ENCODE data around the gene CALCOCO1. TPM values are rescaled to one million over a fixed set of nuclear protein-coding genes. Genes with fewer than 3 reads are reported as not detected.

CALCOCO1 gene
- total and polyA plus RNA-seq, 5 donors from 2014 or later = 91.5 to 209 (median 112) TPM

GRCh38 chr12:53737093-53737808, 10.0 kb upstream of the CALCOCO1 start:
- Histone ChIP-seq H3K27ac (ENCODE audit: insufficient read depth, low read length, poor library complexity, severe bottlenecking) (no peak overlapping the region), H3K36me3 (ENCODE audit: control insufficient read depth, insufficient read depth, low read length) (no peaks in the 10 kb centered on the region), H3K27me3 (ENCODE audit: control insufficient read depth, insufficient read depth, low read length) (peaks cover 49% of the 10 kb centered on the region), H3K4me3 (ENCODE audit: low read depth, low read length) (no peak overlapping the region), H3K4me1 (ENCODE audit: control insufficient read depth, insufficient read depth, low read length, poor library complexity, severe bottlenecking) (peaks cover 18% of the 10 kb centered on the region), H3K9me3 (ENCODE audit: control insufficient read depth in 2 of 2, low read length in 2 of 2) (no peaks in the 10 kb centered on the region)
- Mint-ChIP-seq H3K27ac (peak overlapping the region in 1 of 3 donors; percentile 18), H3K27me3 (peaks cover 80% of the 10 kb centered on the region), H3K36me3 (no peaks in the 10 kb centered on the region), H3K9me3 (peaks cover 0 to 2% (median 0%) of the 10 kb centered on the region in 7 donors), H3K4me1 (peaks cover 0 to 22% (median 16%) of the 10 kb centered on the region in 4 donors), H3K4me3 (peak overlapping the region in 2 of 4 donors; percentile 7 to 42)
- no peak for ATAC-seq (ENCODE audit: low read depth in 2 of 2)
- no peak for DNase-seq

- Histone ChIP-seq H3K4me1 (ENCODE audit: control insufficient read depth, insufficient read depth, low read length, poor library complexity, severe bottlenecking) (peaks cover 18% of the 10 kb centered on the region), H3K9me3 (ENCODE audit: control insufficient read depth in 2 of 2, low read length in 2 of 2) (no peaks in the 10 kb centered on the region), H3K4me3 (ENCODE audit: low read depth, low read length) (no peak overlapping the region), H3K36me3 (ENCODE audit: control insufficient read depth, insufficient read depth, low read length) (no peaks in the 10 kb centered on the region), H3K27ac (ENCODE audit: insufficient read depth, low read length, poor library complexity, severe bottlenecking) (no peak overlapping the region), H3K27me3 (ENCODE audit: control insufficient read depth, insufficient read depth, low read length) (peaks cover 46% of the 10 kb centered on the region)
- H3K36me3 Mint-ChIP-seq = no peaks in the 10 kb centered on the region
- DNase-seq (no peak), ATAC-seq (ENCODE audit: low read depth in 2 of 2) (no peak)
- H3K9me3 Mint-ChIP-seq = peaks cover 0 to 2% (median 0%) of the 10 kb centered on the region in 7 donors
- peaks cover 73% of the 10 kb centered on the region for H3K27me3 Mint-ChIP-seq
- H3K27ac Mint-ChIP-seq = peak overlapping the region in 2 of 3 donors; percentile 11 to 18
- peak overlapping the region in 1 of 4 donors; percentile 7 for H3K4me3 Mint-ChIP-seq
- H3K4me1 Mint-ChIP-seq = peaks cover 0 to 22% (median 16%) of the 10 kb centered on the region in 4 donors
Observed at GRCh38 chr12:53736592-53736991, 9.3 kb upstream of the CALCOCO1 start.

- no peak for ATAC-seq (ENCODE audit: low read depth in 2 of 2)
- Histone ChIP-seq H3K9me3 (ENCODE audit: control insufficient read depth in 2 of 2, low read length in 2 of 2) (no peaks in the 10 kb centered on the region), H3K4me1 (ENCODE audit: control insufficient read depth, insufficient read depth, low read length, poor library complexity, severe bottlenecking) (peaks cover 18% of the 10 kb centered on the region), H3K36me3 (ENCODE audit: control insufficient read depth, insufficient read depth, low read length) (no peaks in the 10 kb centered on the region), H3K27ac (ENCODE audit: insufficient read depth, low read length, poor library complexity, severe bottlenecking) (no peak overlapping the region), H3K4me3 (ENCODE audit: low read depth, low read length) (no peak overlapping the region), H3K27me3 (ENCODE audit: control insufficient read depth, insufficient read depth, low read length) (peaks cover 40% of the 10 kb centered on the region)
- Mint-ChIP-seq H3K4me1 (peaks cover 0 to 22% (median 16%) of the 10 kb centered on the region in 4 donors), H3K27me3 (peaks cover 78% of the 10 kb centered on the region), H3K4me3 (peak overlapping the region in 1 of 4 donors; percentile 2), H3K9me3 (peaks cover 0 to 2% (median 0%) of the 10 kb centered on the region in 7 donors), H3K36me3 (no peaks in the 10 kb centered on the region), H3K27ac (no peak overlapping the region)
- no peak for DNase-seq
Observed at GRCh38 chr12:53735556-53735955, 8.3 kb upstream of the CALCOCO1 start.

GRCh38 chr12:53734425-53734824, 7.2 kb upstream of the CALCOCO1 start:
- no peak for ATAC-seq (ENCODE audit: low read depth in 2 of 2)
- Histone ChIP-seq H3K36me3 (ENCODE audit: control insufficient read depth, insufficient read depth, low read length) (no peaks in the 10 kb centered on the region), H3K4me3 (ENCODE audit: low read depth, low read length) (no peak overlapping the region), H3K27ac (ENCODE audit: insufficient read depth, low read length, poor library complexity, severe bottlenecking) (no peak overlapping the region), H3K9me3 (ENCODE audit: control insufficient read depth in 2 of 2, low read length in 2 of 2) (no peaks in the 10 kb centered on the region), H3K27me3 (ENCODE audit: control insufficient read depth, insufficient read depth, low read length) (peaks cover 32% of the 10 kb centered on the region), H3K4me1 (ENCODE audit: control insufficient read depth, insufficient read depth, low read length, poor library complexity, severe bottlenecking) (peaks cover 15% of the 10 kb centered on the region)
- Mint-ChIP-seq H3K36me3 (no peaks in the 10 kb centered on the region), H3K27ac (no peak overlapping the region), H3K27me3 (peaks cover 73% of the 10 kb centered on the region), H3K4me1 (peaks cover 0 to 19% (median 12%) of the 10 kb centered on the region in 4 donors), H3K9me3 (peaks cover 0 to 2% (median 0%) of the 10 kb centered on the region in 7 donors), H3K4me3 (no peak overlapping the region)
- DNase-seq = no peak

- Histone ChIP-seq H3K9me3 (ENCODE audit: control insufficient read depth in 2 of 2, low read length in 2 of 2) (no peaks in the 10 kb centered on the region), H3K27ac (ENCODE audit: insufficient read depth, low read length, poor library complexity, severe bottlenecking) (no peak overlapping the region), H3K4me1 (ENCODE audit: control insufficient read depth, insufficient read depth, low read length, poor library complexity, severe bottlenecking) (peaks cover 9% of the 10 kb centered on the region), H3K36me3 (ENCODE audit: control insufficient read depth, insufficient read depth, low read length) (no peaks in the 10 kb centered on the region), H3K4me3 (ENCODE audit: low read depth, low read length) (no peak overlapping the region), H3K27me3 (ENCODE audit: control insufficient read depth, insufficient read depth, low read length) (peaks cover 27% of the 10 kb centered on the region)
- Mint-ChIP-seq H3K9me3 (peaks cover 0 to 2% (median 0%) of the 10 kb centered on the region in 7 donors), H3K4me3 (no peak overlapping the region), H3K36me3 (no peaks in the 10 kb centered on the region), H3K27ac (peak overlapping the region in 1 of 3 donors; percentile 67), H3K4me1 (peaks cover 0 to 14% (median 7%) of the 10 kb centered on the region in 4 donors), H3K27me3 (peaks cover 67% of the 10 kb centered on the region)
- DNase-seq (no peak), ATAC-seq (ENCODE audit: low read depth in 2 of 2) (no peak)
Observed at GRCh38 chr12:53733807-53734200, 6.6 kb upstream of the CALCOCO1 start.

GRCh38 chr12:53733051-53733806, 6.0 kb upstream of the CALCOCO1 start:
- H3K4me1 ChIP-seq (ENCODE audit: control insufficient read depth, insufficient read depth, low read length, poor library complexity, severe bottlenecking) = peaks cover 3% of the 10 kb centered on the region
- H3K9me3 ChIP-seq (ENCODE audit: control insufficient read depth in 2 of 2, low read length in 2 of 2) = no peaks in the 10 kb centered on the region
- ATAC-seq (ENCODE audit: low read depth in 2 of 2) (no peak), DNase-seq (no peak)
- Mint-ChIP-seq H3K36me3 (no peaks in the 10 kb centered on the region), H3K27me3 (peaks cover 61% of the 10 kb centered on the region), H3K4me3 (peak overlapping the region in 1 of 4 donors; percentile 3), H3K4me1 (peaks cover 0 to 13% (median 5%) of the 10 kb centered on the region in 4 donors), H3K27ac (no peak overlapping the region), H3K9me3 (peaks cover 0 to 2% (median 0%) of the 10 kb centered on the region in 7 donors)
- no peaks in the 10 kb centered on the region for H3K36me3 ChIP-seq (ENCODE audit: control insufficient read depth, insufficient read depth, low read length)
- peaks cover 25% of the 10 kb centered on the region for H3K27me3 ChIP-seq (ENCODE audit: control insufficient read depth, insufficient read depth, low read length)
- H3K4me3 ChIP-seq (ENCODE audit: low read depth, low read length) = no peak overlapping the region
- H3K27ac ChIP-seq (ENCODE audit: insufficient read depth, low read length, poor library complexity, severe bottlenecking) = no peak overlapping the region

GRCh38 chr12:53729644-53730043, 2.4 kb upstream of the CALCOCO1 start:
- Mint-ChIP-seq H3K27me3 (peaks cover 25% of the 10 kb centered on the region), H3K9me3 (peaks cover 0 to under 1% (median 0%) of the 10 kb centered on the region in 7 donors), H3K4me1 (peaks cover 0 to 39% (median 19%) of the 10 kb centered on the region in 4 donors), H3K36me3 (peaks cover 9% of the 10 kb centered on the region), H3K4me3 (no peak overlapping the region), H3K27ac (no peak overlapping the region)
- peaks cover 4% of the 10 kb centered on the region for H3K36me3 ChIP-seq (ENCODE audit: control insufficient read depth, insufficient read depth, low read length)
- ATAC-seq (ENCODE audit: low read depth in 2 of 2) (no peak), DNase-seq (no peak)
- H3K9me3 ChIP-seq (ENCODE audit: control insufficient read depth in 2 of 2, low read length in 2 of 2) = no peaks in the 10 kb centered on the region
- peaks cover 25% of the 10 kb centered on the region for H3K4me1 ChIP-seq (ENCODE audit: control insufficient read depth, insufficient read depth, low read length, poor library complexity, severe bottlenecking)
- H3K27me3 ChIP-seq (ENCODE audit: control insufficient read depth, insufficient read depth, low read length) = peaks cover 1% of the 10 kb centered on the region
- no peak overlapping the region for H3K27ac ChIP-seq (ENCODE audit: insufficient read depth, low read length, poor library complexity, severe bottlenecking)
- no peak overlapping the region for H3K4me3 ChIP-seq (ENCODE audit: low read depth, low read length)
